Liver (tissue), 9 donors: Measurements from ENCODE around the gene ZRANB1. TPM values are rescaled to one million over a fixed set of nuclear protein-coding genes. Genes with fewer than 3 reads are reported as not detected.

Source experiments
- DNase-seq: peaks from one replicate; pipeline ENCODE4 v3.0.0-alpha.2; 2017; ENCODE audit warnings: low spot score
- H3K27ac ChIP-seq, 2 donors: one replicate each; pipeline ENCODE4 v1.7.0; 2013; ENCODE audit warnings: inconsistent platforms in 2 of 2, low read length in 2 of 2, control low read depth in 1 of 2, low read depth in 1 of 2, mild to moderate bottlenecking in 1 of 2
- H3K27me3 ChIP-seq, 4 donors: one replicate each; pipeline versions ENCODE4 v1.6.1 to v1.7.0; 2013; ENCODE audit warnings: low read length in 3 of 4, inconsistent platforms in 1 of 4, mild to moderate bottlenecking in 1 of 4, moderate library complexity in 1 of 4; ENCODE audit not compliant: control insufficient read depth in 4 of 4, insufficient read depth in 4 of 4
- H3K36me3 ChIP-seq, 4 donors: one replicate each; pipeline versions ENCODE4 v1.6.1 to v1.7.0; 2013; ENCODE audit warnings: low read length in 3 of 4, mild to moderate bottlenecking in 3 of 4, low read depth in 1 of 4, moderate library complexity in 1 of 4; ENCODE audit not compliant: control insufficient read depth in 4 of 4, insufficient read depth in 3 of 4
- H3K4me1 ChIP-seq, 4 donors: one replicate each; pipeline versions ENCODE4 v1.6.1 to v1.7.0; 2013; ENCODE audit warnings: low read length in 3 of 4, mild to moderate bottlenecking in 3 of 4, moderate library complexity in 1 of 4; ENCODE audit not compliant: control insufficient read depth in 4 of 4, insufficient read depth in 4 of 4
- H3K4me3 ChIP-seq, 3 donors: one replicate each; pipeline versions ENCODE4 v1.6.1 to v1.7.0; 2013; ENCODE audit warnings: low read length in 3 of 3, control low read depth in 1 of 3, low read depth in 1 of 3, mild to moderate bottlenecking in 1 of 3
- H3K9ac ChIP-seq, 2 donors: one replicate each; pipeline ENCODE4 v1.7.0; 2013; ENCODE audit warnings: low read length in 2 of 2, mild to moderate bottlenecking in 2 of 2, moderate library complexity in 2 of 2, control low read depth in 1 of 2, low read depth in 1 of 2
- H3K9me3 ChIP-seq, 4 donors: one replicate each; pipeline versions ENCODE4 v1.6.1 to v1.7.0; 2013; ENCODE audit warnings: low read length in 3 of 4; ENCODE audit not compliant: control insufficient read depth in 4 of 4
- EGR1 ChIP-seq, 2 donors: IDR thresholded peaks; 2 replicates each; pipeline ENCODE4 v1.6.1; 2016 to 2018; ENCODE audit warnings: antibody characterized with exemption in 2 of 2, low read depth in 2 of 2
- FOXA1 ChIP-seq: IDR thresholded peaks from 2 replicates; pipeline ENCODE4 v1.6.1; 2016; ENCODE audit warnings: antibody characterized with exemption
- FOXA2 ChIP-seq: IDR thresholded peaks from 2 replicates; pipeline ENCODE4 v1.6.1; 2016; ENCODE audit warnings: antibody characterized with exemption
- GABPA ChIP-seq, 2 donors: IDR thresholded peaks in 1 of 2; conservative IDR thresholded peaks in 1 of 2; 2 replicates each; pipeline ENCODE4 v1.6.1; 2016; ENCODE audit warnings: antibody characterized with exemption in 2 of 2, mild to moderate bottlenecking in 1 of 2, moderate library complexity in 1 of 2
- HNF4A ChIP-seq, 2 donors: conservative IDR thresholded peaks; 2 replicates each; pipeline ENCODE4 v1.6.1; 2016; ENCODE audit warnings: antibody characterized with exemption in 2 of 2, mild to moderate bottlenecking in 2 of 2
- HNF4G ChIP-seq: IDR thresholded peaks from 2 replicates; pipeline ENCODE4 v1.6.1; 2016; ENCODE audit warnings: antibody characterized with exemption
- JUND ChIP-seq, 2 donors: IDR thresholded peaks; 2 replicates each; pipeline ENCODE4 v1.6.1; 2016; ENCODE audit warnings: antibody characterized with exemption in 2 of 2
- NR2F2 ChIP-seq: IDR thresholded peaks from 2 replicates; pipeline ENCODE4 v1.6.1; 2016; ENCODE audit warnings: antibody characterized with exemption
- RAD21 ChIP-seq, 2 donors: IDR thresholded peaks; 2 replicates each; pipeline ENCODE4 v1.6.1; 2016; ENCODE audit warnings: antibody characterized with exemption in 2 of 2, mild to moderate bottlenecking in 2 of 2
- RXRA ChIP-seq, 2 donors: IDR thresholded peaks; 2 replicates each; pipeline ENCODE4 v1.6.1; 2017 to 2018; ENCODE audit warnings: antibody characterized with exemption in 2 of 2, mild to moderate bottlenecking in 1 of 2
- SP1 ChIP-seq: IDR thresholded peaks from 2 replicates; pipeline ENCODE4 v1.6.1; 2018; ENCODE audit warnings: antibody characterized with exemption, mild to moderate bottlenecking
- TAF1 ChIP-seq: conservative IDR thresholded peaks from 2 replicates; pipeline ENCODE4 v1.6.1; 2016; ENCODE audit warnings: antibody characterized with exemption, mild to moderate bottlenecking
- YY1 ChIP-seq: IDR thresholded peaks from 2 replicates; pipeline ENCODE4 v1.6.1; 2016; ENCODE audit warnings: antibody characterized with exemption, mild to moderate bottlenecking
- WGBS: extraction: QIAGEN DNeasy Blood & Tissue Kit; methylation state at CpG from one replicate; pipeline ENCODE4 v1.1.7; 2013; 5-methylcytosine and 5-hydroxymethylcytosine counted together
- polyA plus RNA-seq, 2 donors: library from polyadenylated mRNA; stranded (reverse) in 1 of 2; unstranded in 1 of 2; fragments of 200-250 nt in 1 of 2; fragments of >200 nt in 1 of 2; fragmentation: Nextera tagmentation in 1 of 2; extraction: Ambion mirVana in 1 of 2; gene quantifications; one replicate each; pipeline versions ENCODE4 v1.2.1 to v1.2.3, GENCODE V29; 2013 to 2015
- total RNA-seq, 2 donors: library from RNA; depleted of rRNA; stranded (reverse); fragments of >200 nt; gene quantifications; one replicate each; pipeline ENCODE4 v1.2.3, GENCODE V29; 2014
- TF ChIP-seq, protein P1 (sequence below): IDR thresholded peaks from 2 replicates; pipeline ENCODE4 v1.6.1; 2016; ENCODE audit warnings: antibody characterized with exemption
- TF ChIP-seq, protein P2 (sequence below): fragments of 150-350 bp; IDR thresholded peaks from 2 replicates; pipeline ENCODE4 v1.5.1; 2017; ENCODE audit warnings: improper control_type of control experiment, low read depth, low read length; ENCODE audit not compliant: missing input control
- TF ChIP-seq, protein P3 (sequence below): IDR thresholded peaks from 2 replicates; pipeline ENCODE4 v1.6.1; 2016; ENCODE audit warnings: antibody characterized with exemption
- TF ChIP-seq, protein P4 (sequence below): IDR thresholded peaks from 2 replicates; pipeline ENCODE4 v1.6.1; 2016; ENCODE audit warnings: antibody characterized with exemption
- TF ChIP-seq, protein P5 (sequence below): IDR thresholded peaks from 2 replicates; pipeline ENCODE4 v1.6.1; 2016; ENCODE audit warnings: antibody characterized with exemption, mild to moderate bottlenecking
- donor health status: healthy.
- donor health status: healthy.
- donor health status: healthy.
- donor health status: healthy.
- donor health status: healthy.

The ZRANB1 gene
- total and polyA plus RNA-seq, 4 donors: 6.2 to 32.5 (median 14.4) TPM

DNA sequence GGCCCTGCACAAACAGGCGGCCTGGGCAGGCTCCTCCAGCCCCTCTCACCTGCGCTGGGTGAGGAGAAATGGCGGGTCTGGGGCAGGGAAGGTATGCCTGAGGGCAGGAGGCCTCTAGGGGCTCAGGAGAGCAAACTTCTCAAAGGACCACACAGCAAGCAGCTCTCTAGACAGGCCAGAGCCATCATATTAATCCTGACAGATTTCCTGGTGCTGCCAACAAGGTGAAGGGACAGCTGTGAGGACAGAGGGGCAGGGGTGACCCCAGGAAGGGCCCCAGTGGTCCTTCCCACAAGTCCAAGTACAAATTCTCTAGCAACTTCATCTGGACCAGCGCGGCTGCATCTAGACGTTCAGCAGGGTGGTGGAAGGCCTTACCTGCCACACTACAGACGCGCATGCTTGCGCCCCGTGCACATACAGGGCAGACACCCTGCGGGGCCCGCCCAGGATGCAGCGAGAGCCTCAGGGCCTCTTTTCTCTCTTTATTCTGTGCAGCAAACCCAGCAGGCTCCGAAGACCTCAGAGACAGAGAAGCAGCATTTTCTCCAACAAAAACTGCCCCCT lies 62.1 kb downstream of the ZRANB1 start:
- Histone ChIP-seq H3K27ac (no peak overlapping the region), H3K27me3 (no peaks in the 10 kb centered on the region), H3K4me3 (no peak overlapping the region), H3K9ac (no peak overlapping the region), H3K4me1 (no peaks in the 10 kb centered on the region), H3K9me3 (no peaks in the 10 kb centered on the region), H3K36me3 (no peaks in the 10 kb centered on the region)
- TF ChIP-seq GABPA (IDR thresholded peaks at IDR 0.05 in 1 of 2, conservative IDR thresholded peaks at IDR 0.05 in 1 of 2): no peak
- TF ChIP-seq NR2F2: no peak
- no peak for TF ChIP-seq RXRA (IDR thresholded peaks at IDR 0.05)
- no peak for TF ChIP-seq HNF4G
- TF ChIP-seq, protein P1, sequence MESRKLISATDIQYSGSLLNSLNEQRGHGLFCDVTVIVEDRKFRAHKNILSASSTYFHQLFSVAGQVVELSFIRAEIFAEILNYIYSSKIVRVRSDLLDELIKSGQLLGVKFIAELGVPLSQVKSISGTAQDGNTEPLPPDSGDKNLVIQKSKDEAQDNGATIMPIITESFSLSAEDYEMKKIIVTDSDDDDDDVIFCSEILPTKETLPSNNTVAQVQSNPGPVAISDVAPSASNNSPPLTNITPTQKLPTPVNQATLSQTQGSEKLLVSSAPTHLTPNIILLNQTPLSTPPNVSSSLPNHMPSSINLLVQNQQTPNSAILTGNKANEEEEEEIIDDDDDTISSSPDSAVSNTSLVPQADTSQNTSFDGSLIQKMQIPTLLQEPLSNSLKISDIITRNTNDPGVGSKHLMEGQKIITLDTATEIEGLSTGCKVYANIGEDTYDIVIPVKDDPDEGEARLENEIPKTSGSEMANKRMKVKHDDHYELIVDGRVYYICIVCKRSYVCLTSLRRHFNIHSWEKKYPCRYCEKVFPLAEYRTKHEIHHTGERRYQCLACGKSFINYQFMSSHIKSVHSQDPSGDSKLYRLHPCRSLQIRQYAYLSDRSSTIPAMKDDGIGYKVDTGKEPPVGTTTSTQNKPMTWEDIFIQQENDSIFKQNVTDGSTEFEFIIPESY: no peak
- TF ChIP-seq EGR1 (IDR thresholded peaks at IDR 0.05; ENCODE audit: low read depth in 2 of 2): no peak
- TF ChIP-seq TAF1: no peak
- no peak for TF ChIP-seq SP1
- no peak for TF ChIP-seq YY1
- TF ChIP-seq, protein P2, sequence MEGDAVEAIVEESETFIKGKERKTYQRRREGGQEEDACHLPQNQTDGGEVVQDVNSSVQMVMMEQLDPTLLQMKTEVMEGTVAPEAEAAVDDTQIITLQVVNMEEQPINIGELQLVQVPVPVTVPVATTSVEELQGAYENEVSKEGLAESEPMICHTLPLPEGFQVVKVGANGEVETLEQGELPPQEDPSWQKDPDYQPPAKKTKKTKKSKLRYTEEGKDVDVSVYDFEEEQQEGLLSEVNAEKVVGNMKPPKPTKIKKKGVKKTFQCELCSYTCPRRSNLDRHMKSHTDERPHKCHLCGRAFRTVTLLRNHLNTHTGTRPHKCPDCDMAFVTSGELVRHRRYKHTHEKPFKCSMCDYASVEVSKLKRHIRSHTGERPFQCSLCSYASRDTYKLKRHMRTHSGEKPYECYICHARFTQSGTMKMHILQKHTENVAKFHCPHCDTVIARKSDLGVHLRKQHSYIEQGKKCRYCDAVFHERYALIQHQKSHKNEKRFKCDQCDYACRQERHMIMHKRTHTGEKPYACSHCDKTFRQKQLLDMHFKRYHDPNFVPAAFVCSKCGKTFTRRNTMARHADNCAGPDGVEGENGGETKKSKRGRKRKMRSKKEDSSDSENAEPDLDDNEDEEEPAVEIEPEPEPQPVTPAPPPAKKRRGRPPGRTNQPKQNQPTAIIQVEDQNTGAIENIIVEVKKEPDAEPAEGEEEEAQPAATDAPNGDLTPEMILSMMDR: no peak
- TF ChIP-seq, protein P3, sequence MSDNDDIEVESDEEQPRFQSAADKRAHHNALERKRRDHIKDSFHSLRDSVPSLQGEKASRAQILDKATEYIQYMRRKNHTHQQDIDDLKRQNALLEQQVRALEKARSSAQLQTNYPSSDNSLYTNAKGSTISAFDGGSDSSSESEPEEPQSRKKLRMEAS: no peak
- no peak for TF ChIP-seq FOXA2
- TF ChIP-seq FOXA1: no peak
- no peak for TF ChIP-seq RAD21 (IDR thresholded peaks at IDR 0.05)
- TF ChIP-seq HNF4A (conservative IDR thresholded peaks at IDR 0.05): no peak
- TF ChIP-seq, protein P4, sequence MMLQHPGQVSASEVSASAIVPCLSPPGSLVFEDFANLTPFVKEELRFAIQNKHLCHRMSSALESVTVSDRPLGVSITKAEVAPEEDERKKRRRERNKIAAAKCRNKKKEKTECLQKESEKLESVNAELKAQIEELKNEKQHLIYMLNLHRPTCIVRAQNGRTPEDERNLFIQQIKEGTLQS: no peak
- TF ChIP-seq, protein P5, sequence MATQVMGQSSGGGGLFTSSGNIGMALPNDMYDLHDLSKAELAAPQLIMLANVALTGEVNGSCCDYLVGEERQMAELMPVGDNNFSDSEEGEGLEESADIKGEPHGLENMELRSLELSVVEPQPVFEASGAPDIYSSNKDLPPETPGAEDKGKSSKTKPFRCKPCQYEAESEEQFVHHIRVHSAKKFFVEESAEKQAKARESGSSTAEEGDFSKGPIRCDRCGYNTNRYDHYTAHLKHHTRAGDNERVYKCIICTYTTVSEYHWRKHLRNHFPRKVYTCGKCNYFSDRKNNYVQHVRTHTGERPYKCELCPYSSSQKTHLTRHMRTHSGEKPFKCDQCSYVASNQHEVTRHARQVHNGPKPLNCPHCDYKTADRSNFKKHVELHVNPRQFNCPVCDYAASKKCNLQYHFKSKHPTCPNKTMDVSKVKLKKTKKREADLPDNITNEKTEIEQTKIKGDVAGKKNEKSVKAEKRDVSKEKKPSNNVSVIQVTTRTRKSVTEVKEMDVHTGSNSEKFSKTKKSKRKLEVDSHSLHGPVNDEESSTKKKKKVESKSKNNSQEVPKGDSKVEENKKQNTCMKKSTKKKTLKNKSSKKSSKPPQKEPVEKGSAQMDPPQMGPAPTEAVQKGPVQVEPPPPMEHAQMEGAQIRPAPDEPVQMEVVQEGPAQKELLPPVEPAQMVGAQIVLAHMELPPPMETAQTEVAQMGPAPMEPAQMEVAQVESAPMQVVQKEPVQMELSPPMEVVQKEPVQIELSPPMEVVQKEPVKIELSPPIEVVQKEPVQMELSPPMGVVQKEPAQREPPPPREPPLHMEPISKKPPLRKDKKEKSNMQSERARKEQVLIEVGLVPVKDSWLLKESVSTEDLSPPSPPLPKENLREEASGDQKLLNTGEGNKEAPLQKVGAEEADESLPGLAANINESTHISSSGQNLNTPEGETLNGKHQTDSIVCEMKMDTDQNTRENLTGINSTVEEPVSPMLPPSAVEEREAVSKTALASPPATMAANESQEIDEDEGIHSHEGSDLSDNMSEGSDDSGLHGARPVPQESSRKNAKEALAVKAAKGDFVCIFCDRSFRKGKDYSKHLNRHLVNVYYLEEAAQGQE: no peak
- no peak for TF ChIP-seq JUND (IDR thresholded peaks at IDR 0.05)
- WGBS: 96% methylated on average over 14 of the region's 14 CpGs
- no peak for DNase-seq
